GM23248 (cell line): ENCODE results near the gene STK32A. TPM values are rescaled to one million over a fixed set of nuclear protein-coding genes. Genes with fewer than 3 reads are reported as not detected.

ENCODE experiments used
- DNase-seq: peaks from one replicate; pipeline ENCODE4 v3.0.0-alpha.2; 2015
- H2AFZ ChIP-seq: fragments of 200-600 bp; sonication (generic); 2 replicates; pipeline ENCODE4 v1.6.1; 2016; ENCODE audit warnings: antibody characterized with exemption
- H3F3A ChIP-seq: fragments of 200-600 bp; sonication (generic); 2 replicates; pipeline ENCODE4 v1.6.1; 2016; ENCODE audit warnings: mild to moderate bottlenecking, antibody characterized with exemption, mixed run types; ENCODE audit not compliant: insufficient read depth
- H3K27ac ChIP-seq: fragments of 200-600 bp; sonication (generic); 2 replicates; pipeline ENCODE4 v1.5.1; 2016; ENCODE audit warnings: mild to moderate bottlenecking
- H3K27me3 ChIP-seq: fragments of 200-600 bp; sonication (generic); replicated peaks from 2 replicates; pipeline ENCODE4 v1.6.1; 2016; ENCODE audit warnings: mild to moderate bottlenecking; ENCODE audit not compliant: insufficient read depth
- H3K36me3 ChIP-seq: fragments of 200-600 bp; sonication (generic); 2 replicates; pipeline ENCODE4 v1.6.1; 2016; ENCODE audit warnings: low read depth, mild to moderate bottlenecking
- H3K4me1 ChIP-seq: fragments of 200-600 bp; sonication (generic); 2 replicates; pipeline ENCODE4 v1.6.1; 2016; ENCODE audit warnings: mild to moderate bottlenecking; ENCODE audit not compliant: insufficient read depth
- H3K4me2 ChIP-seq: fragments of 200-600 bp; sonication (generic); one replicate; pipeline ENCODE4 v1.6.1; 2016; ENCODE audit warnings: mild to moderate bottlenecking; ENCODE audit not compliant: unreplicated experiment
- H3K4me3 ChIP-seq: fragments of 200-600 bp; sonication (generic); 2 replicates; pipeline ENCODE4 v1.5.1; 2016; ENCODE audit warnings: mild to moderate bottlenecking
- H3K79me2 ChIP-seq: fragments of 200-600 bp; sonication (generic); 2 replicates; pipeline ENCODE4 v1.6.1; 2016; ENCODE audit warnings: mild to moderate bottlenecking; ENCODE audit not compliant: insufficient read depth
- H3K9ac ChIP-seq: fragments of 200-600 bp; sonication (generic); 2 replicates; pipeline ENCODE4 v1.6.1; 2016; ENCODE audit warnings: mild to moderate bottlenecking
- H3K9me2 ChIP-seq: fragments of 200-600 bp; sonication (generic); 2 replicates; pipeline ENCODE4 v1.6.1; 2016; ENCODE audit warnings: mixed run types, mild to moderate bottlenecking, moderate library complexity; ENCODE audit not compliant: insufficient read depth
- H3K9me3 ChIP-seq: fragments of 200-600 bp; sonication (generic); one replicate; pipeline ENCODE4 v1.6.1; 2017; ENCODE audit warnings: low read depth
- H4K20me1 ChIP-seq: fragments of 200-600 bp; sonication (generic); 2 replicates; pipeline ENCODE4 v1.6.0; 2016; ENCODE audit not compliant: insufficient read depth
- EZH2 ChIP-seq: fragments of 200-600 bp; sonication (generic); IDR thresholded peaks from 2 replicates; pipeline ENCODE4 v1.6.1; 2018; ENCODE audit warnings: antibody characterized with exemption, mild to moderate bottlenecking; ENCODE audit not compliant: insufficient read depth, poor library complexity, severe bottlenecking
- EZH2phosphoT487 ChIP-seq: fragments of 200-600 bp; sonication (generic); IDR thresholded peaks from 2 replicates; pipeline ENCODE4 v1.6.1; 2018; ENCODE audit warnings: antibody characterized with exemption, moderate library complexity, mild to moderate bottlenecking, low read depth; ENCODE audit not compliant: insufficient read depth
- WGBS, 2 experiments: methylation state at CpG; one replicate each; pipeline ENCODE4 v1.1.6; 2015 to 2017; ENCODE audit warnings: low lambda C conversion rate in 2 of 2, low coverage in 1 of 2; ENCODE audit errors: missing lambda C conversion rate in 2 of 2; 5-methylcytosine and 5-hydroxymethylcytosine counted together
- in situ Hi-C: fragments of 300-500 bp; cut with MboI; formaldehyde crosslinking; loops from 2 replicates; pipeline ENCODE4 v1.15.0; 2020
- polyA plus RNA-seq: library from polyadenylated mRNA; unstranded; fragments of >200 nt; fragmentation: Nextera tagmentation; extraction: Ambion mirVana; gene quantifications from 2 replicates; pipeline ENCODE4 v1.2.1, GENCODE V29; 2016
- total RNA-seq: library from RNA; depleted of rRNA; stranded (reverse); fragments of >200 nt; shearing (Covaris generic); gene quantifications from 2 replicates; pipeline ENCODE4 v1.2.3, GENCODE V29; 2014

Gene STK32A
- total and polyA plus RNA-seq, 2 experiments from 2014 or later: 1.3 to 1.5 TPM

GRCh38 chr5:147408980-147409379 is 174.2 kb downstream of the STK32A start:
- H3K27me3 ChIP-seq: no peaks in the 10 kb centered on the region
- H3K4me1 ChIP-seq: peaks cover 35% of the 10 kb centered on the region
- no peaks in the 10 kb centered on the region for H3K9me3 ChIP-seq
- no peaks in the 10 kb centered on the region for H3K79me2 ChIP-seq
- no peak overlapping the region for H3K9ac ChIP-seq
- no peak overlapping the region for H2AFZ ChIP-seq
- no peak overlapping the region for H3K27ac ChIP-seq
- in situ Hi-C loops: no loop called here
- TF ChIP-seq EZH2 (no peak), EZH2phosphoT487 (no peak)
- H3K36me3 ChIP-seq: no peaks in the 10 kb centered on the region
- no peak overlapping the region for H3K4me3 ChIP-seq
- no peak overlapping the region for H3K4me2 ChIP-seq
- no peaks in the 10 kb centered on the region for H4K20me1 ChIP-seq
- 93 to 95% methylated on average over 2 of the region's 2 CpGs for WGBS, 2 experiments
- H3K9me2 ChIP-seq: no peaks in the 10 kb centered on the region
- H3F3A ChIP-seq: peaks cover 13% of the 10 kb centered on the region
- DNase-seq: no peak

DNA sequence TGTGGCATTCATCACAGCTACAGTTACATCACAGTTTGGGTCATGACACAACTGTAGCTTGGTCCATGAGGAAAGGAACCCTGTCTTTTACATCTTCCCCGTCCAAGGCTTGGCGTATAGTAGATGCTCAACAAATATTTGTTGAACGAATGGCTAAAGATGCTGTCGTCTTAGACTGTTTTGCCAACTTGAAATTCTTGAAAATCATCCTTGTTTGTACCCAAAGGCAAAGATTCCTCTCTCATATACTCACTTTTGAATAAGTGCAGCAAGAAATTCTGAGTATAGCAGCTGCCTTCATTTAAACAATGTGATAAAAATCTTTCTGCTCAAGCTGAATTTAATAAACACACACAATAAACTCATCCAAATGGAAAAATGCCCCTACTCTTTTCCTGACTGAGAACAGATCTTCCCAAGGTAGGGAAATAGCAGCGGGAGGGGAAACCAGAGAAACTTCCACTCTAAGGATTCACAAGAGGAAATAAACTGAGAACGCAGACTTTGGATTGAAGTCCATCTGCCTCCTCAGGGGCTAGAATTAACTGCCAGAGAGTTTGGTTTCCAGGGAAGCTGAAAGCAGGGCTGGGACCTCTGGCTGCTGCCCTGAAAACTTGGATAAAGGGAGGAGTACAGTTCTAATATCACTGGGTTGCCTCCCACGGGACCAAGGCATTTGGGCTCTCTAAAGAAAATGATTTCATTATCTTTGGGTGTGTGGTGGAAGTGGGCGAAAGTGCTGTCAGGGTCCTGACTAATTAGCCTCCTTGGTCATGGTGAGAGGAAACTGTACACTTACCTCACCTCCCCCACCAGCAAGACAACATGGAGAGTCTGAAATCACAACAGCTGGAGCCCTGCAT is 175.9 kb downstream of the STK32A start:
- H3K9me3 ChIP-seq: no peaks in the 10 kb centered on the region
- H3K27ac ChIP-seq: no peak overlapping the region
- in situ Hi-C loops: no loop called here
- no peak overlapping the region for H3K4me3 ChIP-seq
- H4K20me1 ChIP-seq: no peaks in the 10 kb centered on the region
- peaks cover 24% of the 10 kb centered on the region for H3K4me1 ChIP-seq
- no peaks in the 10 kb centered on the region for H3K27me3 ChIP-seq
- H3K9ac ChIP-seq: no peak overlapping the region
- peak; percentile 14 for DNase-seq
- H3K79me2 ChIP-seq: no peaks in the 10 kb centered on the region
- H3K36me3 ChIP-seq: no peaks in the 10 kb centered on the region
- no peaks in the 10 kb centered on the region for H3K9me2 ChIP-seq
- TF ChIP-seq EZH2phosphoT487: no peak
- TF ChIP-seq EZH2: no peak
- WGBS, 2 experiments: 52% methylated on average over 8 of the region's 8 CpGs
- no peak overlapping the region for H2AFZ ChIP-seq
- H3K4me2 ChIP-seq: no peak overlapping the region
- H3F3A ChIP-seq: no peaks in the 10 kb centered on the region

DNA sequence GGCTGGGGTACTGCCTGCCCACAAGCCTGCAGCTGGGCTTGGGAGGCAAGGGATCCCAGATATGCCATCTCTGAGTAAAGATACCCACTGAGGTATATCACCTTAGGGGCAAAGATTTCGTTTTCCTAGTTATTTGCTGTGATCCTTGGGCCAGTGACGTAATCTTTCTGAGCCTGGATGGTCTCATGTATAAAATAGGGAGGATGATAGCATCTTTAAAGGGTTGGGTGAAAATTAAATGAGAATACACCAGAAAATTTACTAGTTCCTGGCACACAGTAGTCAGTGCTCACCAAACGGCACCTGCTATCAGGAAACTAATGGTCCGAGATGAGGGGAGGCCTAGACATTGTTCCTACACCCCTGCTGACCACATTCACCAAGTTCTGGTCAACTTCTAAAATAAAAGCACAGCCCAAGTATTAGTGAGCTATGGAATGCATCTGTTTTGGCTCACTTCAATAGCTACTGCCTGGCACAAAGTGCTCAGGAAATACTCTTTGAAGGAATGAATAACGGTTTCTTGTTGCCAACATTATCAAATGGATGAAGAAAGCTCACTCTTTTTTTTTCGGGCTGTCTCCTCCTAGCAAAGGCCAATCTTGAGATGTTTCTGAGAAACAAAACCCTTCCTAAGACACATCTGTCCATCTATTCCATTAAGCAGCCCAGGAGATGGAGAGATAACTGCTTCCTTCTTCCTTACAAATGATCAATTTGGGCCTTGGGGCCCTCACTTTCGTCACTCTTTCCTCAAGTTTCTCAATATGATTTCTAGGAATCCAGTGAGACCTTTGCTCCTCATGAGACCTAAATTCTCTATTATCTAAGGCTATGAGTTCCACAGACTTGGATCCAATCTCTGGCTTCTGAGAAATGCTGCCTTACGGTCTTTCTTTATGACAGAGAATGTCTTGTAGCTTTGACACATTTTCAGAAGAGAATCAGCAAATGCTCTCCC is 176.8 kb downstream of the STK32A start:
- in situ Hi-C loops: no loop called here
- H3K27ac ChIP-seq: no peak overlapping the region
- TF ChIP-seq EZH2phosphoT487: no peak
- TF ChIP-seq EZH2: no peak
- no peaks in the 10 kb centered on the region for H3K9me3 ChIP-seq
- H3K4me3 ChIP-seq: no peak overlapping the region
- no peaks in the 10 kb centered on the region for H3K79me2 ChIP-seq
- no peak overlapping the region for H2AFZ ChIP-seq
- peaks cover 20% of the 10 kb centered on the region for H3K4me1 ChIP-seq
- H3K36me3 ChIP-seq: no peaks in the 10 kb centered on the region
- no peaks in the 10 kb centered on the region for H3F3A ChIP-seq
- no peak overlapping the region for H3K9ac ChIP-seq
- 79 to 81% methylated on average over 8 of the region's 8 CpGs for WGBS, 2 experiments
- no peaks in the 10 kb centered on the region for H3K27me3 ChIP-seq
- no peaks in the 10 kb centered on the region for H3K9me2 ChIP-seq
- H3K4me2 ChIP-seq: no peak overlapping the region
- DNase-seq: no peak
- no peaks in the 10 kb centered on the region for H4K20me1 ChIP-seq

DNA sequence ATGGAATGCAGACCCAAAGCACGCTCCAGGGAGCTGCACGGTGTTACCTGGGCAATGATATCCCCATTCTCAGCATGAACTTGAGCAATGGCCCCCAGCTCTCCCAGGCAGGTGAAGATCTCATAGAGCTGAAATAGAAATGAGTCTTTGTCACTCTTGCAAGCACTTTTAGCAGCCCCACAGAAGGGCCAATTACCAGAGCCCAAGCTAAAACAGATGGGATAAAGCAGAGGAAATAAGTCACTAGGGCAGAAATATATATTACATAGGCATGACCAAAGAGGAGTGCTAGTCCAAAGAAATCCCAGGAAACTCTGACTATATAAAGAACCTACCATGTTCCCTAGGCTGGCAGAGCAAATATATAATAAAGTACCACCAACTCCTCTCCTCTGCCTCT is 177.7 kb downstream of the STK32A start:
- H3F3A ChIP-seq: no peaks in the 10 kb centered on the region
- H3K9me2 ChIP-seq: no peaks in the 10 kb centered on the region
- no peaks in the 10 kb centered on the region for H3K27me3 ChIP-seq
- no peak overlapping the region for H3K9ac ChIP-seq
- H2AFZ ChIP-seq: no peak overlapping the region
- H3K79me2 ChIP-seq: no peaks in the 10 kb centered on the region
- TF ChIP-seq EZH2 (no peak), EZH2phosphoT487 (no peak)
- no peak overlapping the region for H3K27ac ChIP-seq
- H3K4me2 ChIP-seq: no peak overlapping the region
- in situ Hi-C loops: no loop called here
- no peak for DNase-seq
- no peaks in the 10 kb centered on the region for H3K36me3 ChIP-seq
- WGBS, 2 experiments: 76 to 79% methylated on average over 2 of the region's 2 CpGs
- H3K4me1 ChIP-seq: peaks cover 24% of the 10 kb centered on the region
- H3K4me3 ChIP-seq: no peak overlapping the region
- no peaks in the 10 kb centered on the region for H3K9me3 ChIP-seq
- H4K20me1 ChIP-seq: no peaks in the 10 kb centered on the region
